Tibial nerve (tissue), 4 donors: ENCODE data around the gene VTI1A.

Source experiments
- EP300 ChIP-seq, 2 donors: sonication (generic); formaldehyde crosslinking; IDR thresholded peaks; one replicate each; pipeline ENCODE4 v1.6.1; 2017; ENCODE audit warnings: antibody characterized with exemption in 2 of 2, mild to moderate bottlenecking in 1 of 2
- POLR2A ChIP-seq, 2 donors: fragments of 450-650 bp; IDR thresholded peaks; one replicate each; pipeline ENCODE4 v1.6.1; 2017; ENCODE audit warnings: antibody characterized with exemption in 2 of 2, mild to moderate bottlenecking in 2 of 2, moderate library complexity in 2 of 2
- TF ChIP-seq, protein P1 (sequence below), 5 experiments: fragments of 200-600 bp in 3 of 5; fragments of 450-650 bp in 2 of 5; sonication (generic) in 3 of 5; IDR thresholded peaks; one replicate each; pipeline ENCODE4 v1.5.1; 2016 to 2019; ENCODE audit warnings: antibody characterized with exemption in 5 of 5, mild to moderate bottlenecking in 3 of 5, moderate library complexity in 2 of 5

GRCh38 chr10:112497347-112497950, 50.4 kb downstream of the VTI1A start:
- no peak for TF ChIP-seq EP300 (IDR thresholded peaks at IDR 0.05)
- TF ChIP-seq, protein P1, sequence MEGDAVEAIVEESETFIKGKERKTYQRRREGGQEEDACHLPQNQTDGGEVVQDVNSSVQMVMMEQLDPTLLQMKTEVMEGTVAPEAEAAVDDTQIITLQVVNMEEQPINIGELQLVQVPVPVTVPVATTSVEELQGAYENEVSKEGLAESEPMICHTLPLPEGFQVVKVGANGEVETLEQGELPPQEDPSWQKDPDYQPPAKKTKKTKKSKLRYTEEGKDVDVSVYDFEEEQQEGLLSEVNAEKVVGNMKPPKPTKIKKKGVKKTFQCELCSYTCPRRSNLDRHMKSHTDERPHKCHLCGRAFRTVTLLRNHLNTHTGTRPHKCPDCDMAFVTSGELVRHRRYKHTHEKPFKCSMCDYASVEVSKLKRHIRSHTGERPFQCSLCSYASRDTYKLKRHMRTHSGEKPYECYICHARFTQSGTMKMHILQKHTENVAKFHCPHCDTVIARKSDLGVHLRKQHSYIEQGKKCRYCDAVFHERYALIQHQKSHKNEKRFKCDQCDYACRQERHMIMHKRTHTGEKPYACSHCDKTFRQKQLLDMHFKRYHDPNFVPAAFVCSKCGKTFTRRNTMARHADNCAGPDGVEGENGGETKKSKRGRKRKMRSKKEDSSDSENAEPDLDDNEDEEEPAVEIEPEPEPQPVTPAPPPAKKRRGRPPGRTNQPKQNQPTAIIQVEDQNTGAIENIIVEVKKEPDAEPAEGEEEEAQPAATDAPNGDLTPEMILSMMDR (IDR thresholded peaks at IDR 0.05) = no peak
- TF ChIP-seq POLR2A (IDR thresholded peaks at IDR 0.05) = no peak
